GM18502 (cell line): Measurements from ENCODE around the gene CROCC2.

Source experiments
- ATAC-seq: cut with Tn5 transposase; IDR thresholded peaks from one replicate; pipeline ENCODE4 v1.9.1; 2021; ENCODE audit warnings: mild to moderate bottlenecking; ENCODE audit not compliant: unreplicated experiment, poor library complexity

The CROCC2 gene

GRCh38 chr2:240932001-240932723 lies 26.0 kb downstream of the CROCC2 start:
- ATAC-seq: no peak

DNA sequence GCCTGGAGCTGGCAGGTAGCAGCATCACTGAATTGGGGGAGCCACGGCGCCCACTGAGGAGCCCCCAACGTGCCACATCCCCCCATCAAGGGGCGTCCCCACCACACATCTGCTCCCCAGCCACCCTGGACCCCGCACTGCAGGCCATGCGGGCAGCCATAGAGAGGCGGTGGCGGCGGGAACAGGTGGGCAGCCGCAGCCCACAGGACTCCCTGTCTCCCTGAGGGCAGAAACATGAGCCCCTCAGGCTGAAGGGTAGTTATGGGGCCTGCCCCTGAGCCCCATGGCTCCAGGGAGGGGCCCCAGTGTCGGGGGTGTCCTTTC lies 26.6 kb downstream of the CROCC2 start:
- no peak for ATAC-seq

DNA sequence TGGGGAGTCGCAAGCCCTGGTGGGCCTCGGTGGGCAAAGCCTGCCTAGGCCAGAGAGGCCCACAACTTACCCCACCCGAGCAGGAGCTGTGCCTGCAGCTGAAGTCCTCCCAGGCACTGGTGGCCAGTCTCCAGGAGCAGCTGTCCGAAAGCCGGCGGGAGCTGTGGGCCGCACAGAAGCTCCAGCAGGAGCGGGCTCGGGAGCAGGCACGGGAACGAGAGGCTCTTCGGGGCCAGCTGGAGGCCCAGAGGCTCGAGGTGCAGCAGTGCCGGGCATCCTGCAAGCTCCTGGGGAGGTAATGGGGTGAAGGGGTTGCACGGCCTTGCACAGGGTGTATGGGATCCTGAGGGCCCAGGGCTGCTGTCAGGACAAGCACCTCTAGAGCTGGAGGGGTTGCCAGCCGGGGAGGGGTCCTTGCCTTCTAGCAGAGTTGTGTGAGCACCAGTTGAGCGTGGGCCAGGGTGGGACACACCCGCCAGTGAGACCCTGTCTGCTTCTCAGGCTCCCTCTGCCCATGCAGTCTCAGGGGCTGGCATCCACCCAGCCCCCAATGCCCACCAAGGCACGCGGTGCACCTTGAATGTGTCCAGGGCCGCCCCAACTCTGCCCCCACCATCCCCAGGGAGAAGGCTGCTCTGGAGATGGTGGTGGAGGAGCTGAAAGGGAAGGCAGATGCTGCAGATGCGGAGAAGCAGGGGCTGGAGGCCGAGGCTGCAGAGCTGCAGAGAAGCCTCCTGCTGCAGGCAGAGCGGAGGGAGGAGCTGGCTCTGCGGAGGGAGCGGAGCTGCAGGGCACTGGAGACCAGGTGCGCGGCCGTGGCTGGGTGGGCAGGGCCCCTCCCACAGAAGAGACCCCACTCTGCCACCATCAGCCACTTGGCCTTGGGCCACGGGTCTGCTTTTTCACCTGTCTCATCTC lies 27.2 kb downstream of the CROCC2 start:
- no peak for ATAC-seq

DNA sequence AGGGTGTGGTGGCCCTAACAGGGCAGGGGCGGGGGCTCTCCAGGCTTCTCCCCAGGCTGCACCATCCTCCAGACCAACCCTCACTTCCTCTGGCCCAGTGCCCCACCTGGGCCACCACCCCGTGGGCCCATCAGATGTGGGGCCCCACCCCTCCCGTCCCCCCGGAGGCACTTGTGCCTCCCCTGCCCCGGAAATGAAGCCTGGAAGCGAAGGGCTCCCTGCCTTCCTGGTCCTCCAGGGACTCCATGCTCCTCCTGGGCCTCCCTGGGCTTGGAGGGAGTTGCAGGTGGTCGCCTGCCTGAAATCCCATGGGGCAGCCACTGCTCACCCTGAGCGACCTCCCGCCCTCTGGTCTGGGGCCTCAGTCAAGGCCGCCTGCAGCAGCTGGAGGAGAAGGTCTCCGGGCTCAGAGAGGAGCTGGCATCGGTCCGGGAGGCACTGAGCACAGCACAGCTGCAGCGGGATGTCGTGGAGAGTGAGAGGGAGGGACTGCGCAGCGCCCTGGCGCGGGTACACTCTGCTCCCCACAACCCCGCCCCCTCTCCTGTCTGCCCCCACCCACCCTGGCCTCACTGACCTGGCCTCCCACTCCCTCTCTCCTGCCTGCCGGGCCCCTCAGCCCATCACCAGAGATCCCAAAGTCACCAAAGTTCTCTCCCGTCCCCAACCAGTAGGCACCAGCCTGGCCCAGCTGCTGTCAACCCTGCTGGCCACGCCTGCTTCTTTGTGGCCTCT lies 28.0 kb downstream of the CROCC2 start:
- no peak for ATAC-seq

DNA sequence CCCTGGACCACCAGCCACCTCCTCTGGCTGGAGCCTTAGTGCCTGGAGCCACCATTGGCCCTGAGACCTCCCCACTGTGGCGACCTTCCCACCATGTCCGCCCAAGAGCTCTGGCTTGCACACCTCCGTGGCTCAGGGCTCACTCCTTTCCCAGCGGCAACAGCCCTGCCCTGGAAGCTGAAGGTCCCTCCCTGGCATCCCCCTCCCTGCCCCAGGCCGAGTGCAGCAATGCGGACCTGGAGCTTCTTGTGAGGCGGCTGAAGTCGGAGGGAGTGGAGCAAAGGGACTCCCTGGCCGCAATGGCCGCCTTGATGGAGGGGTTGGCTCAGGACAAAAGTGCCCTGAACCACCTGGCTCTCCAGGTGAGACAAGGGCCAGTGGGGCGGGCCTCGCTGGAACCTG lies 28.6 kb downstream of the CROCC2 start:
- ATAC-seq: no peak

- ATAC-seq: no peak
These were observed 29.2 kb downstream of the CROCC2 start for GRCh38 chr2:240935103-240935876.

GRCh38 chr2:240936106-240936505 lies 30.0 kb downstream of the CROCC2 start:
- no peak for ATAC-seq

GRCh38 chr2:240946046-240946445 lies 39.9 kb downstream of the CROCC2 start:
- no peak for ATAC-seq

DNA sequence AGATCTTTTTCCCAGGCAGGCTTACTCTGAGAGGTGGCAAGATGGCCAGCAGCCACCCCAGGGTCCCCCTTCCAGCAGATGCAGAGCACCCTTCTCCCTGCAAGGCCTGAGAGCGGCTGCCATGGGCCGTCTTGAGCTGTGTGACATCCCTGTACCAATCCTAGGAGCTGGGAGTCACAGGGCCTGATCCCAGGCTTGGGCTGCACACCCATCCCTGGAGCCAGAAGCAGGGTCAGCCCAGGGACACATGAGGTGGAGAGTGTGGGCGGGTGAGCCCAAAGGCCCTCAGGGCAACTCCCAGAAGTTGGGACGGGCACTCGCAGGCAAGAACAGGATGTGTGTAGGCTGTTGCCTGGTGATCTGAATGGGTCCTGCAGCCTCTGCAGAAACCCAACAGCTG lies 40.5 kb downstream of the CROCC2 start:
- ATAC-seq: no peak

GRCh38 chr2:240947176-240947575 lies 41.0 kb downstream of the CROCC2 start:
- ATAC-seq: no peak

- ATAC-seq: no peak
These were observed 41.5 kb downstream of the CROCC2 start for GRCh38 chr2:240947607-240948006.

DNA sequence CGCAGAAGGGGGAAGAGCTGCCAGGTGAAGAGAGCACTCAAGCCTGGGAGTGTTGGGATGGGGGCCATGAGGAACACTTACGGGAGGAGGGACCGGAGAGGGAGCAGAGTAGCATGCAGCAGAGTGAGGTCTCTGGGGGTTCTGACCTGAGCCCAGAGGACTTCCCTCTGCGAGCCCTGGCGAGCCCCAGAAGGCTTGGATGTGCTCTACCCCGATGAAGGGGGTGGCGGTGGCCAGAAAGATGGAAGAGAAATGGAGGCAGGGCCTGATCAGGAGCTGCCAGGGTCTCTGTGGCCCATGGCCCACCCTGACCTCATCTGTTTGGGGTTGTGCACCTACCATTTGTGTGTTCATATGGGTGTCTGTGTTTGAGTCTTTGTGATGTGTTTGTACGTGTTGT lies 42.0 kb downstream of the CROCC2 start:
- ATAC-seq: no peak

DNA sequence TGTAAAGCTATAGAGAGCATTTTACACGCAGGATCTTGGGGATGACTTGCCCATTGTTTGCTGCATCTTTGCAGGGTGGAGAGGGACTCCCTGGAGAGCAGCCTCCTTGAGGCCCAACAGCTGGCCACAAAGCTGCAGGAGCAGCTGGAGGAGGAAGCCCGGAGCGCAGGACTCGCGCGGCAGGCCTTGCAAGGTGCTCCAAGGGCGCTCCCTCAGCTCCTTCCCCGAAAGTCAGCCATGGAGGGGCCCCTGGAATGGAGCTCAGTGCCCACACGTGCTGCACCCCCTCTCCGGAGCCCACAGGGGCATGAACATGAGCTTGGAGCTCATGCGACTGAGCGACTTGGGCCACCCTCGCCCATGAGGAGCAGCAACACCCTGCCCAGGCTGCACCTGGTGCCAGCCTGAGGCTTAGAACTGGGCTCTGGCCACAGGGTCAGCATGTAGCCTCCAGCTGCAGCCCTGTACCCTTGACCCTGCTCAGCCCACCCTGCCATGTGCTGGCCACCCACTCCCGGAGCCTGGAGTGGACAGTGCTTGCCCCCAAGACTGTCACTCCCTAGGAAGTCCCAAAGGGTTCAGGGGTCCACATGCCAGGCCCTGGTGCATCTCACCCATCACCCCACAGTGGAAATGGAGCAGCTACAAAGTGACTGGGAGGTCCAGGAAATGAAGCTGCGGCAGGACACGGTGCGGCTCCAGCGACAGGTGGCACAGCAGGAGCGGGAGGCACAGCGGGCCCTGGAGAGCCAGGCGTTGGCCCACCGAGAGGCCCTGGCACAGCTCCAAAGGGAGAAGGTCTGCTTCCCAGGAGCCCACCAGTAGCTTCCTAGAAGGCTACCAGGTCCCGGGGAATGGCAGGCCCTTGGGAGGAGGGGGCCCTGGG lies 43.0 kb downstream of the CROCC2 start:
- no peak for ATAC-seq

GRCh38 chr2:240949791-240950705 lies 43.9 kb downstream of the CROCC2 start:
- no peak for ATAC-seq

DNA sequence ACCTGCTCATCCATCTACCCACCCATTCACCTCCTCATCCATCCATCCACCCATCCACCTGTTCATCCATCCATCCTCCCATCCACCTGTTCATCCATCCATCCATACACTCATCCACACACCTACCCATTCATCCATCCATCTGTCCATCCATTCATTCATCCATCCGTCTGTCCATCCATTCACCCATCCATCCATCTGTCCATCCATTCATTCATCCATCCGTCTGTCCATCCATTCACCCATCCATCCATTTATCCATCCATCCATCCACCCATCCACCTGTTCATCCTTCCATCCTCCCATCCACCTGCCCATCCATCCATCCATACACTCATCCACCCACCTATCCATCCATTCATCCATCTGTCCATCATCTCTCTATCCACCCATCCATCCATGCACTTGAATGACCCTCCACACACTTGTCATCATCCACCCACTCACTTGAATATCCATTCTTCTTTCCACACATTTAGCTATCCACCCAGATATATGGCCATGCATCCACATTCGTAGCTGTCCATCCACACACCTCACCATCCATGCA lies 45.0 kb downstream of the CROCC2 start:
- no peak for ATAC-seq

GRCh38 chr2:240952496-240953246 lies 46.5 kb downstream of the CROCC2 start:
- no peak for ATAC-seq
